Measurements from ENCODE around the gene CACNA1H.

Gene CACNA1H

GRCh38 chr16:1154291-1154886 lies 1.5 kb downstream of the CACNA1H start:
- no peak overlapping the region for H2AFZ ChIP-seq (ENCODE audit: low read depth, low read length)

GRCh38 chr16:1154887-1155331 lies 2.0 kb downstream of the CACNA1H start:
- no peak overlapping the region for H4K91ac ChIP-seq (ENCODE audit: low read length)
- H3K18ac ChIP-seq (ENCODE audit: low read depth in 1 of 2, low read length in 2 of 2), result no peak overlapping the region
- H3K9me3 ChIP-seq (ENCODE audit: control insufficient read depth, low read length), result no peaks in the 10 kb centered on the region
- H3K9ac ChIP-seq (ENCODE audit: low read length), result no peak overlapping the region
- no peak overlapping the region for H2BK12ac ChIP-seq (ENCODE audit: low read length in 2 of 2)
- no peak overlapping the region for H2BK5ac ChIP-seq (ENCODE audit: low read depth, low read length, poor library complexity, severe bottlenecking)
- peaks cover 31% of the 10 kb centered on the region for H3K4me1 ChIP-seq (ENCODE audit: control insufficient read depth, insufficient read depth, low read depth, low read length)
- H3K27me3 ChIP-seq (ENCODE audit: control insufficient read depth in 1 of 2, insufficient read depth in 1 of 2, low read length in 2 of 2), result peaks cover 74 to 80% of the 10 kb centered on the region in 2 experiments
- no peak overlapping the region for H2AFZ ChIP-seq (ENCODE audit: low read depth, low read length)
- no peak overlapping the region for H3K27ac ChIP-seq (ENCODE audit: low read length, poor library complexity, severe bottlenecking)
- no peak overlapping the region for H2BK120ac ChIP-seq (ENCODE audit: low read depth, low read length)
- peaks cover 0 to 15% of the 10 kb centered on the region in 2 experiments for H3K36me3 ChIP-seq (ENCODE audit: control insufficient read depth in 1 of 2, insufficient read depth in 2 of 2, low read depth in 1 of 2, low read length in 2 of 2)
- H2AK5ac ChIP-seq (ENCODE audit: low read length, severe bottlenecking), result no peak overlapping the region
- H4K8ac ChIP-seq (ENCODE audit: low read length), result no peak overlapping the region
- no peak overlapping the region for H3K14ac ChIP-seq (ENCODE audit: low read length in 2 of 2)
- no peaks in the 10 kb centered on the region for H3K79me1 ChIP-seq (replicated peaks; ENCODE audit: low read length, poor library complexity, severe bottlenecking)
- DNase-seq, result no peak
- no peak overlapping the region for H3K23ac ChIP-seq (ENCODE audit: low read length in 2 of 2)
- 89% methylated on average over 14 of the region's 23 CpGs for WGBS
- no peak overlapping the region for H3K4me3 ChIP-seq (ENCODE audit: insufficient read depth in 1 of 2, low read depth in 1 of 2, low read length in 2 of 2)
- H2BK15ac ChIP-seq (ENCODE audit: low read depth, poor library complexity, severe bottlenecking), result no peak overlapping the region
- no peak overlapping the region for H3K4me2 ChIP-seq (ENCODE audit: low read length, poor library complexity, severe bottlenecking)
- no peak overlapping the region for H3K4ac ChIP-seq (ENCODE audit: low read depth in 1 of 2, low read length in 2 of 2)

More at GRCh38 chr16:1154291-1154886, 1.5 kb downstream of the CACNA1H start:
- no peak overlapping the region for H3K9ac ChIP-seq (ENCODE audit: low read length)
- no peaks in the 10 kb centered on the region for H3K9me3 ChIP-seq (ENCODE audit: control insufficient read depth, low read length)
- H4K91ac ChIP-seq (ENCODE audit: low read length), result peak overlapping the region; percentile 14
- H2BK5ac ChIP-seq (ENCODE audit: low read depth, low read length, poor library complexity, severe bottlenecking), result no peak overlapping the region
- H3K36me3 ChIP-seq (ENCODE audit: control insufficient read depth in 1 of 2, insufficient read depth in 2 of 2, low read depth in 1 of 2, low read length in 2 of 2), result peaks cover 0 to 15% of the 10 kb centered on the region in 2 experiments
- DNase-seq, result no peak
- H3K4me1 ChIP-seq (ENCODE audit: control insufficient read depth, insufficient read depth, low read depth, low read length), result peaks cover 26% of the 10 kb centered on the region
- 57% methylated on average over 24 of the region's 31 CpGs for WGBS
- no peak overlapping the region for H2BK120ac ChIP-seq (ENCODE audit: low read depth, low read length)
- peaks cover 74 to 80% of the 10 kb centered on the region in 2 experiments for H3K27me3 ChIP-seq (ENCODE audit: control insufficient read depth in 1 of 2, insufficient read depth in 1 of 2, low read length in 2 of 2)
- no peak overlapping the region for H3K14ac ChIP-seq (ENCODE audit: low read length in 2 of 2)
- H3K18ac ChIP-seq (ENCODE audit: low read depth in 1 of 2, low read length in 2 of 2), result no peak overlapping the region
- H3K27ac ChIP-seq (ENCODE audit: low read length, poor library complexity, severe bottlenecking), result no peak overlapping the region
- no peak overlapping the region for H2BK15ac ChIP-seq (ENCODE audit: low read depth, poor library complexity, severe bottlenecking)
- H3K23ac ChIP-seq (ENCODE audit: low read length in 2 of 2), result no peak overlapping the region
- no peak overlapping the region for H3K4me3 ChIP-seq (ENCODE audit: insufficient read depth in 1 of 2, low read depth in 1 of 2, low read length in 2 of 2)
- no peak overlapping the region for H4K8ac ChIP-seq (ENCODE audit: low read length)
- H2BK12ac ChIP-seq (ENCODE audit: low read length in 2 of 2), result no peak overlapping the region
- H2AK5ac ChIP-seq (ENCODE audit: low read length, severe bottlenecking), result no peak overlapping the region
- no peak overlapping the region for H3K4ac ChIP-seq (ENCODE audit: low read depth in 1 of 2, low read length in 2 of 2)
- H3K79me1 ChIP-seq (replicated peaks; ENCODE audit: low read length, poor library complexity, severe bottlenecking), result no peaks in the 10 kb centered on the region
- no peak overlapping the region for H3K4me2 ChIP-seq (ENCODE audit: low read length, poor library complexity, severe bottlenecking)

GRCh38 chr16:1155353-1156054 lies 2.6 kb downstream of the CACNA1H start:
- Histone ChIP-seq H2AFZ (ENCODE audit: low read depth, low read length) (no peak overlapping the region), H2BK15ac (ENCODE audit: low read depth, poor library complexity, severe bottlenecking) (no peak overlapping the region), H3K4ac (ENCODE audit: low read depth in 1 of 2, low read length in 2 of 2) (no peak overlapping the region)

More at GRCh38 chr16:1155353-1156054, 2.6 kb downstream of the CACNA1H start:
- Histone ChIP-seq H3K4me1 (ENCODE audit: control insufficient read depth, insufficient read depth, low read depth, low read length) (peaks cover 37% of the 10 kb centered on the region), H3K27ac (ENCODE audit: low read length, poor library complexity, severe bottlenecking) (no peak overlapping the region), H2BK5ac (ENCODE audit: low read depth, low read length, poor library complexity, severe bottlenecking) (no peak overlapping the region), H3K36me3 (ENCODE audit: control insufficient read depth in 1 of 2, insufficient read depth in 2 of 2, low read depth in 1 of 2, low read length in 2 of 2) (peaks cover 0 to 15% of the 10 kb centered on the region in 2 experiments), H3K23ac (ENCODE audit: low read length in 2 of 2) (no peak overlapping the region), H2BK120ac (ENCODE audit: low read depth, low read length) (no peak overlapping the region), H3K4me3 (ENCODE audit: insufficient read depth in 1 of 2, low read depth in 1 of 2, low read length in 2 of 2) (no peak overlapping the region), H3K79me1 (replicated peaks; ENCODE audit: low read length, poor library complexity, severe bottlenecking) (no peaks in the 10 kb centered on the region), H3K9ac (ENCODE audit: low read length) (no peak overlapping the region), H3K4me2 (ENCODE audit: low read length, poor library complexity, severe bottlenecking) (no peak overlapping the region), H3K9me3 (ENCODE audit: control insufficient read depth, low read length) (no peaks in the 10 kb centered on the region), H4K91ac (ENCODE audit: low read length) (no peak overlapping the region), H2BK12ac (ENCODE audit: low read length in 2 of 2) (no peak overlapping the region), H3K27me3 (ENCODE audit: control insufficient read depth in 1 of 2, insufficient read depth in 1 of 2, low read length in 2 of 2) (peaks cover 72 to 81% of the 10 kb centered on the region in 2 experiments), H3K14ac (ENCODE audit: low read length in 2 of 2) (no peak overlapping the region), H2AK5ac (ENCODE audit: low read length, severe bottlenecking) (no peak overlapping the region), H4K8ac (ENCODE audit: low read length) (no peak overlapping the region), H3K18ac (ENCODE audit: low read depth in 1 of 2, low read length in 2 of 2) (peak overlapping the region in 1 of 2 experiments; percentile 2)
- WGBS, result 82% methylated on average over 20 of the region's 20 CpGs
- no peak for DNase-seq
